IPS-11a (cell line): ENCODE measurements around the gene ABI3BP.
"Not testable (repeated sequence)": the region's sequence is repeated elsewhere in the genome, so short reads cannot be mapped to it uniquely, and the experiment has no call there.

ENCODE experiments used
- H3K4me3 ChIP-seq: one replicate; pipeline ENCODE4 v1.5.1; 2013; ENCODE audit warnings: low read depth, low read length, control low read depth

ABI3BP gene

GRCh38 chr3:100993309-100993708 lies at the start of gene ABI3BP:
Gene ABI3BP (minus strand): TSS chr3:100993421. CDS start chr3:100993384, 37 bp downstream.
- H3K4me3 ChIP-seq, result no peak within 1 kb of the TSS

DNA sequence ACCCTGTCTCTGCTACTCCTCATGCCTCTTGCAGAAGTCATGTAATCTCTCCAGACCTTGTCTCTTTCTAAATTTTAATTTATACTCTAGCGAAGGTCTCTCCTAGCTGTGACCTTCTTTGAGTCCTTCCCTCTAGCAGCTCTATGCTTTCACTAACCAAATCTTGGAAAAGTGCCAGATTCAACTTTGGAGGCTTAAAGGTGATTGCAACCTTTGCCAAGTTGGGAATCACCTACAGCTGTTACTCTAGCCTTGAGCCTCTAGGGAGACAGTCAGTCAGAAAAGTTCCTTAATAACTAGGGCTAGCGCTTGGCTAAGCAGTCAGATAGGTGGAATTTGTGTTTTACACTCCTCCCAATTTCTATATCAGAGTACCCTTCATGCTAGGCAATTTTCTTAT lies 46.1 kb upstream of the ABI3BP start:
- no peak overlapping the region for H3K4me3 ChIP-seq

DNA sequence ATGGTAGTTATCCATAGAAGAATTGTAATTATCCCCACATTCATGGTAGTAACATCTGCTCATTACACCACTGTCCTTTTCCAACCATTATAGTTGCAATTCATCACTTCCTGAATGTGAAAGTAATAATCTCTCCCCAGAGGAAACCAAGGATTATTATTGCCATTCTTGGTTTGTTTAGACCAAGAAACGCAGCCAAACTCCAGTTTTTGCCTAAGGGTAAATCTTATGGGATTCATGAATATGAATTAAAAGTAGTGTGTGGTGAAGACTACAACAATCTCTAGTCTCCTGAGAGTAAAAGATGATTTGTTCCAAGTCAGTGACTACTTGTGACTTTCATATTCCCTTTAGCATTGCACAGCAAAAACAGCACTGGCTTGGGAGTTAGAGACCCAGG lies 45.7 kb upstream of the ABI3BP start:
- H3K4me3 ChIP-seq, result no peak overlapping the region

DNA sequence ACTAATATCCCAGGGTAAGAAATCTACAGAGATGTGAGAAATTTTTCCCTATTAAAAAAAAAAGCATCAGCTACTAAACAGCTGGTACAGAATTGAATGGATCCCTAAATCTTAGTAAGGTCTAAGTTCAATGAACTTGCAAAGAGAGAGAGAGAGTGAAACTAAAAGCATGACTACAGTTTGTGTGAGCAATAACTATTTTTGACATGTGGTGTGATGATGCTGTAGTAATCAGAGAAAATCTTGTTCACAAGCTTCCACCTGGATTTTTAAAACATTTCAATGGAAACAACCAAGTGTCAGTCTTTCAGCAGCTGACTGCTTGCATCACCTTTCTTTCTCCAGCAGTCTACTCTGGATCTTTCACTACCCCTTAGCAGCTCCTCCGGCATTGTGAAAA lies 45.2 kb upstream of the ABI3BP start:
- no peak overlapping the region for H3K4me3 ChIP-seq

DNA sequence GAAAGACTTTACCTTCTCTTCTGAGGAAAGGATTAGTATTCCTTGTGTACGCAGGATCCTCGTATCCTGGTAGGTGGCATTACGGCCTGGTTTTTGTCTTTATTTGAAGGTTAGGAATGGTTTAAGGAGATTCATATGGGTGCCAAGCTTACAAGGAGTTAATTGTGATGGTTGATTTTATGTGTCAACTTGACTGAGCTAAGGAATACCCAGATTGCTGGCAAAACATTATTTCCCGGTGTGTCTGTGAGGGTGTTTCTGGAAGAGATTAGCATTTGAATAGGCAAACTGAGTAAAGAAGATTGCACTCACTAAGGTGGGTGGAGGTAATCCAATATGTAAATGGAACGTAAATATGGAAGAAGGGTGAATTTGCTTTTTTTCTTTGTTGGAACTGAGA lies 44.4 kb upstream of the ABI3BP start:
- H3K4me3 ChIP-seq, result no peak overlapping the region

GRCh38 chr3:101036676-101037075 lies 43.5 kb upstream of the ABI3BP start:
- H3K4me3 ChIP-seq, result no peak overlapping the region

- no peak overlapping the region for H3K4me3 ChIP-seq
Observed at GRCh38 chr3:101036213-101036618, 43.0 kb upstream of the ABI3BP start.

- H3K4me3 ChIP-seq, result no peak overlapping the region
Observed at GRCh38 chr3:101027286-101027685, 34.1 kb upstream of the ABI3BP start.

- H3K4me3 ChIP-seq, result no peak overlapping the region
Observed at GRCh38 chr3:101026881-101027280, 33.7 kb upstream of the ABI3BP start.

DNA sequence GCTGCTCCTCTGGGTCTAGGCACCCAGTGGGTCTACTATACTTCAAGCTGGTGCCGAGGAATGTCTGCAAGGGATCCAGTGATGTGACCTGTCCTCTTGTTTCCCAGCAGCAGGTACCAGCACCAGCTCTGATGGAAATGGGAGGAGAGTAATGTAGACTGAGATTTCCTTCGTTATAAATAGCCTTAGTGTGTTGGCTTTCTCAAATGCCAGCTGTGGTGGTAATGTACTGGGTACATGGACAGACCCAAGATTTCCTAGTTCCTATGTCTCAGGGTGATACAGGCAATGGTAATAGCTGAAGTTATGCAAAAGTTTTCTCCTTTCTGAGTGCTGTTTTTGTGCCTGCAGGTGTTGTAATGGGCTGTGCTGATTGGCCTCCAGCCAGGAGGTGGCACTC lies 33.0 kb upstream of the ABI3BP start:
- H3K4me3 ChIP-seq, result no peak overlapping the region

- H3K4me3 ChIP-seq, result no peak overlapping the region
Observed at GRCh38 chr3:101020351-101021015, 27.3 kb upstream of the ABI3BP start.

- no peak overlapping the region for H3K4me3 ChIP-seq
Observed at GRCh38 chr3:101017017-101017416, 23.8 kb upstream of the ABI3BP start.

- H3K4me3 ChIP-seq, result not testable (repeated sequence)
Observed at GRCh38 chr3:101012312-101012711, 19.1 kb upstream of the ABI3BP start.

- H3K4me3 ChIP-seq, result no peak overlapping the region
Observed at GRCh38 chr3:101011136-101011535, 17.9 kb upstream of the ABI3BP start.

DNA sequence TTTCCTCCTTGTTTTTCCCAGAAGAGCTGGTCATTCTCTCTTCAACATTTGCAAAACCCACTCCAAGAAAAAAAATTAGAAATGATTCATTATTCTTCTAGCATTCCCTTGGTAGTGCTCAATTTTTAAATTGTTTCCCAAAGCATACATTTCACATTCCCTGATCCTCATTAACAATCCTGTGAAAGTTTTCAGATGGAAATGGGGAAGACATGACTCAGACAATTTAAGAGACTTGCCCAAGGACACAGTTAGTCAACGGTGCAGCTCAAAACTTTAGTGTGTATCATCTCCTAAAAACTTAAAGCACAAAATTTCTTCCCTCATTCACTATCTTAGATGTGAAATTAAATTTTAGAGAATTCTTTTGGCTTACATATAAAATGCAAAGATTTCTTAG lies 17.1 kb upstream of the ABI3BP start:
- no peak overlapping the region for H3K4me3 ChIP-seq

- H3K4me3 ChIP-seq, result no peak overlapping the region
Observed at GRCh38 chr3:101009386-101009785, 16.2 kb upstream of the ABI3BP start.

DNA sequence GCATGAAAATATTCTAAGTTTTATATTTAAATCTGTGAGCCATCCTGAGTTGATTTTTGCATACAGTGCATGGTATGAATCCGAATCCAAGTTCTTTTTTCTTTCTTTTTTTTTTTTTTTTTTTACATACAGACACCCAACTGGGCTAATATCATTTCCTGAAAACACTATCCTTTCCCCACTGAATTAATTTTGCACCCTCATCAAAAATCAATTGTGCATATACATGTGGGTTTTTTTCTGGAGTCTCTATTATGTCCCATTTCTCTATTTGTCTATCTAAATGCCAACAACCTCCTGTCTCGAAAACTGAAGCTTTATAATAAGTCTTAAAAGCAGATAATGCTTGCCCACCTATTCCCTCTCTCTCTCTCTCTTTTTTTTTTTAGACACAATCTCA lies 5.9 kb upstream of the ABI3BP start:
- no peak overlapping the region for H3K4me3 ChIP-seq

- no peak overlapping the region for H3K4me3 ChIP-seq
Observed at GRCh38 chr3:100994809-100995208, 1.6 kb upstream of the ABI3BP start.

DNA sequence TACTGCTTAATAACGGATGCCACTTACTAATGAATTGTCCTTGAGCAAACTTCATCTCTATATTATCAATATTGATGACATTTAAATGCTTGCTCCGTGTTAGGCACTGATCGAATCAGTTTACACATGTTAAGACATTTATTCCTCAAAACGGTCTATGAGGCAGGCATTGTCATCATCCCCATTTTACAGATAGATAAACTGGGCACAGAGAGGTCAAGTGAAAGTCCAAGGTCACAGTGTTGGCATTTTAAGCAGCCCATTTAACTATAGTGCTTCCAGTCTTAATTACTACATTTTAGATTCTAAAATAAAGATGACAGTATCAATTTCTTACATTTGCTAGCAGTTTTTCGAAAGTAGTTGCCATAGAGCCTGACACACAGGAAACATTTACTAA lies 966 bp upstream of the ABI3BP start:
- no peak overlapping the region for H3K4me3 ChIP-seq

- H3K4me3 ChIP-seq, result no peak overlapping the region
Observed at GRCh38 chr3:100992231-100993012, 799 bp downstream of the ABI3BP start.

DNA sequence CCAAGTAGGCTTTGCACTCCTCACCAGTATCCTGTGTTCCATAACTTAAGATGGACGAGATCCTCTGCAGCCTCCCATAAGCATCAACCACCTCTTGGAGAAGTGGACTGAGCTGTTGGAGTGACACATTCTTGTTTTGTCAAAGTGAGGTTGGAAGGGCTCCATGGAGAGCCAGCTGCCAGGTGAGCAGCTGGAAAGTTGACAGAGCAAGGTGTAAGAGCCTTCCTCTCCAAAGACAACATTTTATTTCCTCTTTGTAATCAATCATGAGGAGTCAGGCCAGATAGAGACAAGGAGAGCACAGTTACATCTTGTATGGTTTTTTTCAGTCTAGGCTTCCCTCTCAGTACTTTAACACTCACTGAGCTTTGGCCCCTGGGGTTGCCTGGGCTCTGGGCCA lies 5.1 kb downstream of the ABI3BP start:
- no peak overlapping the region for H3K4me3 ChIP-seq

DNA sequence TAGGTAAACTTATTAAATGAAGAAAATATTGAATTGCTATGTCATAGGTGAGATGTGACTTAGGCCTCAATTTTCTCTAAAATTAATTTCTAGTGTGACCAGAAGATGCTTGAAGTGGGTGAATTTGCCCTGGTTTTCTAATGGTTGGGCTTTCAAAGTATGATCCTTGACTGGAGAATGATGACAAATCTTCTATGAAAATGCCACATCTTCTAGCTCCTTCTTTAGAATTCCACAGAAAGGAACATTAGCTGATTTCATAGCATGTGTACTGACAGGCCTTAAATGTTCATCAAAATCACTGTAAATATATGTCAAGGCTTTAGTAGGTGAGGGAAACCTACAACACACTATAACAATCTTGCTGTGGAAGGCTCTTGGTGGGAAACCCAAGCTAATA lies 8.9 kb downstream of the ABI3BP start:
- H3K4me3 ChIP-seq, result no peak overlapping the region

DNA sequence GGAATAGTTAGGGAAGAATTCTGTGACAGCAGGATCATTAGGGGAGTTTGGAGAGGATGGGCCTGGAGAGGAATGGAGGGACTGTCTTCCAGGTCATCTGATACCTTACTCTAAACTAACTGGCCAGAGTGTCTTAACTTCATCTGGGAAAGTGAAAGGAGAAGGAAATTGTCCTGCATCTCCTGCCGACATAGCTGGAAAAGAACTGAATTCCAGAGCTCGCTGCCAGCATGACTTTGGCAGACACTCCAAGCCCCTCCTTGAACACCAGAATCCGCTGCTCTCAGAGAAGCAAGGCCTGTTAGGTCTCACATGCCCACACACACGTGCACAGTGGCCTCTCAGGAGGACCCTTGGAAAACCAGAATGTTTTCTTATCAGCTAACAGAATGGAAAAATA lies 10.5 kb downstream of the ABI3BP start:
- no peak overlapping the region for H3K4me3 ChIP-seq
